H1 (cell line): ENCODE measurements around the gene SIGLEC10. TPM values are rescaled to one million over a fixed set of nuclear protein-coding genes. Genes with fewer than 3 reads are reported as not detected.

ENCODE experiments used
- CTCF ChIA-PET: fragments of 300-600 bp; sonication (Branson Sonifier 250); formaldehyde crosslinking; loops from one replicate; lab custom pipeline; 2021; ENCODE audit not compliant: partially characterized antibody; lab: Charles Lee
- POLR2A ChIA-PET: fragments of 300-600 bp; sonication (Branson Sonifier 250); formaldehyde crosslinking; loops from one replicate; lab custom pipeline; 2021; ENCODE audit warnings: inconsistent platforms; ENCODE audit not compliant: partially characterized antibody; lab: Charles Lee
- DNase-seq, 2 experiments: peaks; one replicate each; pipeline versions ENCODE4 v3.0.0 to v3.0.0-alpha.2; 2010 to 2022; ENCODE audit warnings: low spot score in 2 of 2, low read depth in 1 of 2, mixed read lengths in 1 of 2
- FAIRE-seq: peaks from 2 replicates; lab custom pipeline; 2011; peaks lifted over from hg19 to GRCh38; lab: Jason Lieb, UNC
- H2AFZ ChIP-seq: 2 replicates; pipeline ENCODE4 v1.8.1; 2012; ENCODE audit warnings: low read length, inconsistent platforms
- H2AK5ac ChIP-seq: 2 replicates; pipeline ENCODE4 v1.6.1; 2013; ENCODE audit warnings: low read depth, low read length
- H2BK120ac ChIP-seq: replicated peaks from 2 replicates; pipeline ENCODE3; 2013; ENCODE audit warnings: low read depth, low read length, inconsistent platforms
- H2BK12ac ChIP-seq: 2 replicates; pipeline ENCODE4 v1.6.1; 2013; ENCODE audit warnings: low read depth, low read length
- H2BK15ac ChIP-seq: 2 replicates; pipeline ENCODE4 v1.6.1; 2013; ENCODE audit warnings: low read length
- H2BK20ac ChIP-seq: 2 replicates; pipeline ENCODE4 v1.6.1; 2013; ENCODE audit warnings: low read length
- H2BK5ac ChIP-seq: 2 replicates; pipeline ENCODE4 v1.6.1; 2013; ENCODE audit warnings: low read depth, low read length
- H3K14ac ChIP-seq: 2 replicates; pipeline ENCODE4 v1.6.1; 2013; ENCODE audit warnings: inconsistent platforms; ENCODE audit not compliant: insufficient read length
- H3K18ac ChIP-seq: 2 replicates; pipeline ENCODE4 v1.6.1; 2013; ENCODE audit warnings: low read length; ENCODE audit errors: extremely low read depth
- H3K23ac ChIP-seq: 2 replicates; pipeline ENCODE4 v1.6.1; 2013; ENCODE audit warnings: inconsistent platforms; ENCODE audit not compliant: insufficient read length
- H3K23me2 ChIP-seq: 2 replicates; pipeline ENCODE4 v1.6.1; 2013; ENCODE audit warnings: low read depth, low read length
- H3K27ac ChIP-seq: 2 replicates; pipeline ENCODE4 v1.6.1; 2011; ENCODE audit warnings: low read depth, low read length, inconsistent platforms
- H3K27me3 ChIP-seq, 4 experiments: replicated peaks in 1 of 4; 1 replicate in 1 of 4; 2 replicates in 3 of 4; pipeline versions ENCODE4 v1.6.1 to v1.8.1; 2011 to 2013; ENCODE audit warnings: low read length in 3 of 4, mild to moderate bottlenecking in 3 of 4, inconsistent platforms in 2 of 4, mixed read lengths in 2 of 4, moderate library complexity in 1 of 4; ENCODE audit not compliant: control insufficient read depth in 3 of 4, insufficient read depth in 3 of 4; ENCODE audit errors: extremely low read depth in 1 of 4
- H3K36me3 ChIP-seq, 4 experiments: 2 replicates each; pipeline versions ENCODE4 v1.6.1 to v1.8.1; 2011 to 2013; ENCODE audit warnings: mild to moderate bottlenecking in 4 of 4, low read length in 3 of 4, moderate library complexity in 2 of 4, control low read depth in 1 of 4, inconsistent platforms in 1 of 4; ENCODE audit not compliant: insufficient read depth in 4 of 4, control insufficient read depth in 2 of 4
- H3K4ac ChIP-seq: replicated peaks from 2 replicates; pipeline ENCODE3; 2013; ENCODE audit warnings: low read length, low read depth, mixed read lengths, inconsistent platforms; ENCODE audit not compliant: insufficient read length
- H3K4me1 ChIP-seq, 4 experiments: replicated peaks in 1 of 4; 1 replicate in 1 of 4; 2 replicates in 3 of 4; pipeline versions ENCODE4 v1.6.1 to v1.8.1; 2011 to 2013; ENCODE audit warnings: low read length in 3 of 4, inconsistent platforms in 2 of 4, mixed read lengths in 1 of 4; ENCODE audit not compliant: insufficient read depth in 4 of 4, control insufficient read depth in 3 of 4
- H3K4me2 ChIP-seq, 2 experiments: 2 replicates each; pipeline versions ENCODE4 v1.6.1 to v1.8.1; 2011 to 2013; ENCODE audit warnings: low read depth in 2 of 2, low read length in 2 of 2, control low read depth in 1 of 2, inconsistent platforms in 1 of 2, mild to moderate bottlenecking in 1 of 2; ENCODE audit not compliant: insufficient read depth in 1 of 2
- H3K4me3 ChIP-seq, 4 experiments: fragments of 200-600, 300-600 bp in 1 of 4; sonication (generic), shearing (Covaris generic), sonication (Bioruptor Twin) in 1 of 4; 2 replicates each; pipeline versions ENCODE4 v1.5.1 to v1.8.1; 2011 to 2016; ENCODE audit warnings: low read length in 4 of 4, low read depth in 3 of 4, control low read depth in 2 of 4, inconsistent platforms in 2 of 4, mild to moderate bottlenecking in 2 of 4, mixed read lengths in 1 of 4, moderate library complexity in 1 of 4; ENCODE audit not compliant: insufficient read depth in 2 of 4; ENCODE audit errors: extremely low read depth in 1 of 4
- H3K56ac ChIP-seq: replicated peaks from 2 replicates; pipeline ENCODE3; 2013; ENCODE audit warnings: low read depth, mild to moderate bottlenecking, mixed read lengths, low read length, inconsistent platforms; ENCODE audit not compliant: insufficient read length
- H3K79me1 ChIP-seq: 2 replicates; pipeline ENCODE4 v1.6.1; 2013; ENCODE audit warnings: low read depth, low read length, control low read depth
- H3K79me2 ChIP-seq, 2 experiments: 2 replicates each; pipeline versions ENCODE4 v1.6.1 to v1.8.1; 2012 to 2013; ENCODE audit warnings: low read length in 2 of 2, mild to moderate bottlenecking in 2 of 2, inconsistent platforms in 1 of 2; ENCODE audit not compliant: insufficient read depth in 2 of 2, control insufficient read depth in 1 of 2
- H3K9ac ChIP-seq, 4 experiments: replicated peaks in 1 of 4; 1 replicate in 1 of 4; 2 replicates in 3 of 4; pipeline versions ENCODE4 v1.6.1 to v1.8.1; 2011 to 2013; ENCODE audit warnings: low read depth in 3 of 4, low read length in 3 of 4, control low read depth in 2 of 4, mild to moderate bottlenecking in 2 of 4, moderate library complexity in 2 of 4, inconsistent platforms in 1 of 4; ENCODE audit errors: extremely low read depth in 1 of 4
- H3K9me3 ChIP-seq, 2 experiments: 2 replicates each; pipeline versions ENCODE4 v1.6.1 to v1.8.1; 2012 to 2013; ENCODE audit warnings: mild to moderate bottlenecking in 2 of 2, moderate library complexity in 2 of 2, control low read depth in 1 of 2, inconsistent platforms in 1 of 2, low read depth in 1 of 2, low read length in 1 of 2, mixed read lengths in 1 of 2; ENCODE audit not compliant: insufficient read depth in 2 of 2
- H4K20me1 ChIP-seq, 2 experiments: replicated peaks in 1 of 2; 2 replicates each; pipeline versions ENCODE3 to v1.8.1; 2011 to 2013; ENCODE audit warnings: inconsistent platforms in 2 of 2, low read length in 2 of 2, mild to moderate bottlenecking in 1 of 2; ENCODE audit not compliant: insufficient read depth in 2 of 2, control insufficient read depth in 1 of 2
- H4K5ac ChIP-seq: 2 replicates; pipeline ENCODE4 v1.6.1; 2013; ENCODE audit warnings: low read length, low read depth, mixed read lengths, inconsistent platforms; ENCODE audit not compliant: insufficient read length
- H4K8ac ChIP-seq: 2 replicates; pipeline ENCODE4 v1.8.0; 2013; ENCODE audit warnings: mild to moderate bottlenecking, moderate library complexity, low read length, inconsistent platforms; ENCODE audit not compliant: insufficient read depth; ENCODE audit errors: extremely low read depth
- H4K91ac ChIP-seq: replicated peaks from 2 replicates; pipeline ENCODE3; 2013; ENCODE audit warnings: low read length, mixed read lengths, inconsistent platforms; ENCODE audit not compliant: insufficient read length
- CBX5 ChIP-seq: fragments of 300-800, 300-1000 bp; sonication (generic); IDR thresholded peaks from 2 replicates; pipeline ENCODE4 v1.7.1; 2016; ENCODE audit warnings: antibody characterized with exemption, low read length, low read depth
- CHD1 ChIP-seq: IDR thresholded peaks from 2 replicates; pipeline ENCODE4 v1.6.1; 2012; ENCODE audit warnings: low read depth, low read length, improper control_type of control experiment
- CTBP2 ChIP-seq: IDR thresholded peaks from 2 replicates; pipeline ENCODE4 v1.7.0; 2011; ENCODE audit warnings: borderline replicate concordance, mild to moderate bottlenecking, moderate library complexity, mixed read lengths, low read length; ENCODE audit not compliant: insufficient read depth, insufficient read length
- EP300 ChIP-seq, 2 experiments: IDR thresholded peaks; 1 replicate in 1 of 2; 2 replicates in 1 of 2; pipeline ENCODE4 v1.6.1; 2011 to 2012; ENCODE audit warnings: low read depth in 2 of 2, low read length in 2 of 2, mild to moderate bottlenecking in 2 of 2, borderline replicate concordance in 1 of 2, inconsistent platforms in 1 of 2, moderate library complexity in 1 of 2
- GTF2F1 ChIP-seq: IDR thresholded peaks from 2 replicates; pipeline ENCODE4 v1.6.1; 2012; ENCODE audit warnings: low read depth, low read length, improper control_type of control experiment, borderline replicate concordance
- POLR2AphosphoS5 ChIP-seq: IDR thresholded peaks from 2 replicates; pipeline ENCODE4 v1.6.1; 2011; ENCODE audit warnings: low read depth, low read length
- RAD21 ChIP-seq, 2 experiments: IDR thresholded peaks in 1 of 2; conservative IDR thresholded peaks in 1 of 2; 2 replicates each; pipeline ENCODE4 v1.6.1; 2011; ENCODE audit warnings: low read depth in 2 of 2, low read length in 2 of 2, improper control_type of control experiment in 1 of 2, inconsistent platforms in 1 of 2, mild to moderate bottlenecking in 1 of 2, moderate library complexity in 1 of 2
- SAP30 ChIP-seq: fragments of 300-600 bp; sonication (generic); IDR thresholded peaks from 2 replicates; pipeline ENCODE4 v1.7.1; 2012; ENCODE audit warnings: low read length, moderate library complexity, mild to moderate bottlenecking, inconsistent platforms; ENCODE audit not compliant: insufficient read depth, insufficient replicate concordance
- YY1 ChIP-seq: IDR thresholded peaks from 2 replicates; pipeline ENCODE4 v1.6.1; 2011; ENCODE audit warnings: low read depth, mild to moderate bottlenecking, low read length
- WGBS, 2 experiments: shearing (Covaris generic) in 1 of 2; methylation state at CpG; one replicate each; pipeline versions ENCODE4 v1.1.6 to v1.1.7; 2013 to 2015; ENCODE audit warnings: low lambda C conversion rate in 2 of 2, mixed read lengths in 2 of 2, inconsistent platforms in 1 of 2, low coverage in 1 of 2, missing lambda C conversion rate in 1 of 2; ENCODE audit not compliant: insufficient replicate concordance in 2 of 2, insufficient coverage in 1 of 2, insufficient read length in 1 of 2; ENCODE audit errors: extremely low coverage in 1 of 2, missing lambda C conversion rate in 1 of 2; 5-methylcytosine and 5-hydroxymethylcytosine counted together
- polyA plus RNA-seq, 7 experiments: library from polyadenylated mRNA; depleted of rRNA in 3 of 7; stranded (reverse) in 5 of 7; unstranded in 2 of 7; fragments of >200 nt in 5 of 7; fragments of 200-250 nt in 2 of 7; gene quantifications; 1 replicate in 5 of 7; 2 replicates in 1 of 7; 4 replicates in 1 of 7; pipeline versions ENCODE4 v1.2.1 to v1.2.3, GENCODE V29; 2011 to 2013; ENCODE audit warnings: missing spikeins in 2 of 7, mixed read lengths in 2 of 7
- total RNA-seq: library from RNA; stranded (reverse); fragmentation: NEBNext Ultra II Directional; extraction: Animal tissue kit (Norgen Biotek cat#: 25700); gene quantifications from 2 replicates; pipeline ENCODE4 v1.2.1, GENCODE V29; 2021

SIGLEC10 gene
- total and polyA plus RNA-seq, 2 of the 8 experiments (the other 6 are each of a cell fraction or from before 2014, with no cell fraction given) = 0.06 TPM; not detected in 1

GRCh38 chr19:51387924-51388389 lies 29.5 kb downstream of the SIGLEC10 start, which contains the start of gene LIM2:
Gene LIM2 (minus strand): TSS chr19:51387974. CDS start chr19:51387443, 531 bp downstream.
- no peak within 1 kb of the TSS for H3K27ac ChIP-seq
- CTCF ChIA-PET = interaction anchor here (0.7 to 1.9 kb wide), 7 partner anchors 10 to 230 kb away, joined by 3 to 6 read pairs (median 4); partner anchors contain the start of gene CLDND2
- H3K56ac ChIP-seq = no peak within 1 kb of the TSS
- H3K4me2 ChIP-seq = no peak within 1 kb of the TSS
- H3K79me2 ChIP-seq = no peaks in the 10 kb centered on the region
- H3K36me3 ChIP-seq = no peaks in the 10 kb centered on the region
- H3K14ac ChIP-seq = no peak within 1 kb of the TSS
- 0 out of 2 replicates have a peak, but pooled peaks cover 2% of the 10 kb centered on the region for H3K23me2 ChIP-seq
- H3K9ac ChIP-seq = no peak within 1 kb of the TSS
- no peaks in the 10 kb centered on the region for H3K9me3 ChIP-seq
- no peak within 1 kb of the TSS for H4K5ac ChIP-seq
- H2BK20ac ChIP-seq = no peak within 1 kb of the TSS
- H3K27me3 ChIP-seq = no peaks in the 10 kb centered on the region
- FAIRE-seq (no peak), DNase-seq (no peak)
- TF ChIP-seq EP300 (IDR thresholded peaks at IDR 0.05; ENCODE audit: borderline replicate concordance in 1 of 2, low read depth in 2 of 2, low read length in 2 of 2) (no peak), POLR2AphosphoS5 (no peak), CBX5 (no peak), SAP30 (no peak), RAD21 (IDR thresholded peaks at IDR 0.05 in 1 of 2, conservative IDR thresholded peaks at IDR 0.05 in 1 of 2; ENCODE audit: low read depth in 2 of 2, low read length in 2 of 2) (no peak), YY1 (no peak), GTF2F1 (no peak), CHD1 (no peak), CTBP2 (no peak)
- no peaks in the 10 kb centered on the region for H4K20me1 ChIP-seq
- no peak within 1 kb of the TSS; the same call in 1 of the 2 replicates for H3K18ac ChIP-seq
- H3K79me1 ChIP-seq = no peaks in the 10 kb centered on the region
- H3K4ac ChIP-seq = no peak within 1 kb of the TSS
- H4K91ac ChIP-seq = no peak within 1 kb of the TSS
- no peak within 1 kb of the TSS for H2BK120ac ChIP-seq
- H2AK5ac ChIP-seq = no peak within 1 kb of the TSS
- H3K4me3 ChIP-seq = no peak within 1 kb of the TSS
- H2BK12ac ChIP-seq = no peak within 1 kb of the TSS
- no peak within 1 kb of the TSS for H2BK15ac ChIP-seq
- H2AFZ ChIP-seq = no peak within 1 kb of the TSS
- POLR2A ChIA-PET = interaction anchor here (0.9 to 1.3 kb wide), 4 partner anchors 10 to 32 kb away, joined by 3 to 4 read pairs (median 4); no protein-coding TSS in a partner anchor
- peak within 1 kb of the TSS; percentile 20; the same call in 1 of the 2 replicates for H4K8ac ChIP-seq
- no peak within 1 kb of the TSS for H3K23ac ChIP-seq
- H3K4me1 ChIP-seq = peaks cover 0 to 2% (median 0%) of the 10 kb centered on the region in 4 experiments; a peak in 4 of 7 replicates
- WGBS, 2 experiments = 95% methylated on average over 9 of the region's 15 CpGs; no CpG with 5 or more reads in 1 of the 2 experiments
- H2BK5ac ChIP-seq = no peak within 1 kb of the TSS
